GM21717 (cell line): ENCODE results near the gene INTS11.

Source experiments
- ATAC-seq: cut with Tn5 transposase; IDR thresholded peaks from one replicate; pipeline ENCODE4 v1.9.1; 2021; ENCODE audit warnings: mild to moderate bottlenecking, moderate library complexity; ENCODE audit not compliant: unreplicated experiment

The INTS11 gene

DNA sequence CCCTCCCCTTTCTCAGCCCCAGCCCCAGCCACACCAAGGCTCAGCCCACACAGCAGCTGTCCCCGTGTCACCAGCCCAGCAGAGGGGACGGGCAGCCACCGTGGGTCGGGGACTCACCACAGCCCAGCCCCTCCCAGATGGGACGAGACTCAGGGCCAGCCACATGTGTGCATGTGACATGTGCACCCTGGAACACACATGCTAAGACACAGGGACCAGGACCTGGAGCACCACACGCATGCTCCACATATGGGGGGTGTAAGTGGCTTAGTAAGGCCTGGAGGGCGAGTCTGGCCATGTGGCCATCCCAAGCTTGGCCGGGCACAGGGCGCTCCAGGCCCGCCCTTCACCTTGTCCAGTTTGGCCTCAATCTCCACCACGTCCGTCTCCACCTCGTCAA lies 20.7 kb downstream of the INTS11 start:
- no peak for ATAC-seq

GRCh38 chr1:1302951-1303509 lies 21.4 kb downstream of the INTS11 start:
- no peak for ATAC-seq

- ATAC-seq: no peak
These were observed 22.4 kb downstream of the INTS11 start for GRCh38 chr1:1302006-1302430.

DNA sequence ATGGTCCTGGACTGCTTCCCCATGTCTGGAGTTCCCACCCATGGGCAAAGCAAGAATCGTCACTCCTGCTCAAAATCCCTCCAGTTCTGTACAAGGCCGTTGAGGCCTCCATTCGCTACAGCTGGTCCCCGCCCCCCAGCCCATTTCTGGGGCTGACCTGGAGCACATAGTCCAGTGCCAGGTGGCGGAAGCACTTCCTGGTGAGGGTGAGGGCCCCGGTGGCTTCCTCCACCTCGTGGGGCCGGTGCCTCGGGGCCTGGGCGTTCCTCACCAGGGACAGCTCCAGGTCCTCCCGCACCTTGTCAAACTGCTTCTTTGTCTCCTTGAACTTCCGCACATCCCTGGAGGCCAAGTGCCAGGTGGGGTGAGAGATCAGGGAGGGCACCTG lies 24.1 kb downstream of the INTS11 start:
- ATAC-seq: no peak

- ATAC-seq: no peak
These were observed 24.6 kb downstream of the INTS11 start for GRCh38 chr1:1299686-1300351.

GRCh38 chr1:1298861-1299685 lies 25.4 kb downstream of the INTS11 start:
- ATAC-seq: no peak

- ATAC-seq: no peak
These were observed 26.5 kb downstream of the INTS11 start for GRCh38 chr1:1297802-1298424.

DNA sequence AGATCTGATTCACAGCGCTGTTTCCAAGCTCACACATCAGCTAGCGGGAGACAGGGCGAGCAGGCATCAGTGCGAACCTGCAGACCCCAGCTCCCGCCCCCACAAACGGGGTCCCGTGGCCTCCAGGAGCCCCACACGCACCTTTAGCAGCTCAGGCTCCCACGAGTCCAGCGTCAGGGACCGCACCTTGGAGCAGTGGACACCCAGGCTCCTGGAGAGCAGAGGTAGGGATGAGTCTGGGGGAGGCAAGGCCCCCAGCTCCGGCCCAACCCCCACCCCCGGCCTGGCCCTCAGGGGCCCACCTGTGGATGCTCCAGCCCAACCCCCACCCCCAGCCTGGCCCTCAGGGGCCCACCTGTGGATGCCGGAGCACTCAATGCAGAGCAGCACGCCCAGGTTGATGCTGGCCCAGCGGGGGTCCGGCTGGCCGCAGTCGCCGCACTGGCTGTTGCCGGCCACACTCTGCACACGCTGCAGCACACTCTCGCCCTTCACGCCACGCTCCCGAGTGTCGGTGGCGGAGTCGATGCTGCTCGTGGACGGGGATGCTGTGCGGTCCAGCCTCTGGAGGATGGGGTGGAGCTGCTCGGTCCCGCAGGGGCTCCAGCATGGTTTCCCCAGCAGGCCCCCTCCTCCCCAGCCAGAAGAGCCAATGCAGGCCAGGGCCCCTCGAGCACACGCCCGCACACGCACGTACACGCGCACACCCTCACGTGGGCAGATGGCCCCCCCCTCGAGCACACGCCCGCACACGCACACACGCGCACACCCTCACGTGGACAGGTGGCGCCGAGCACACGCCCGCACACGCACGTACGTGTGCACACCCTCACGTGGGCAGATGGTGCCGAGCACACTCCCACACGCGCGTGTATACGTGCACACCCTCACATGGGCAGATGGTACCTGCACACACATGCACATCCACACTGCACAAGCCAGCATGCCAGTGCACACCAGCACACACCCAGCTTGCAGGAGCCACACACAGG lies 28.1 kb downstream of the INTS11 start:
- ATAC-seq: no peak

DNA sequence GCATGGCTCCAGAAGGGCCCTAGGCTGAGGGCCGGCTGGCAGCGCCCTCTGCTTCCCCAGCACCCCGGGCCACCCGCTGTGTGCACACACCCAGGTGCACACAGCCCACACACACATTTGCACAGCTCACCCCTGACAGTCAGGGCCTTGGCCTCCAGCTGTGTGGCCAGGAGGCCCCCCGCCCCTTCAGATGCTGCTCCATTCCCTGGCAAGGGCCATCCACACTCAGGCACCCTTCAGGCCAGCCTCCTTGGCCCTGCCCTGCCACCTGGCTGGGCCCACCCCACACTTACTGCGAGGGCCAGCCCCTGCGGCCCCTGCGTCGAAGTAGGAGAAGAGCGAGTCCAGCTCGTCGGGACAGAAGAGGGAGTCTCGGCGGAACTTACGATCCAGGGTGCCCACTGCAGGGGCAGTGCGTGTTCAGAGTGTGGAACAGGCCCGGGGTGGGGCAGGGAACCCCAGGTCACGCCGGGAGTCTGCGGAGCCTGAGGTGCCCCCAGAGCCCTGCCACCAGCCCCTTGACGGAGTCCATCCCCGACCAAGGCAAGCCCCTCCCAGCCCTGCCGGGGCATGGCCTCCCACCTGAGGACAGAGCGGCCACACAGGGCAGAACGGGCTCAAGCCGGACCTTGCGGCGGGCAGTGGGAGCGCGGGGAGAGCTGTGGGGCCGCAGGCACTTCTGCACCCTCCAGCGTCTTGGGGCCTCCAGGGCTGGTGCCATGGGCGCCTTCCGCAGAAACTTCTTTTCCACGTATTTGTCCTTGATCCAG lies 29.1 kb downstream of the INTS11 start:
- no peak for ATAC-seq

DNA sequence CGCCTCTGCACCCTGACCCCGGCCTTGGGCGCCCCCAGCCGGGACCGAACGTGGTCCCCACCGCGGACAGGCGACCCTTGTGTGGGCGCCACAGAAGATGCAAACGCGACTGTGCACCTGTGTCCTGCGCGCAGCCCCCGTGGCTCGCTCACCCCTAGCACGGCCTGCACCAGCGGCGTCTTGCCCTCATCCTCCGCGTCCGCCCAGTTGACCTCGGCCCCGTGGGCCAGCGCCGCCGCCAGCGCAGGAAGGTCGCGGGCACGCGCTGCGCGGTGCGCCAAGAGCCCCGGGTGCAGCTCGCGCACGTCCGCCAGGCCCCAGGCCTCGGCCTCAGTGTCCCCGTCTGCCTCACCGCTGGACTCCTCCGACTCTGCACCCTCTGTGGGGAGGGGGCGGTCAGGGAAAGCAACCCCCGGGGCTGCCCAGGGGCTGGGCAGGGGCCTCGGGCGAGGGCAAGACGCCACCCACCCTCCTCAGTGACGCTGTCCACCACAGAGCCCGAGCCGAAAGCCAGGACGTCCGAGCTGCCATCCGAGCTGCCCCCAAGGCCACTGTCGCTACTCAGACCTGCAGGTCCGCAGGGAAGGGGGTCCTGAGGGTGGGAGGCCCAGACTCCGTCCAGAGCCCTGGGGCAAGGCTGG lies 30.1 kb downstream of the INTS11 start:
- no peak for ATAC-seq

DNA sequence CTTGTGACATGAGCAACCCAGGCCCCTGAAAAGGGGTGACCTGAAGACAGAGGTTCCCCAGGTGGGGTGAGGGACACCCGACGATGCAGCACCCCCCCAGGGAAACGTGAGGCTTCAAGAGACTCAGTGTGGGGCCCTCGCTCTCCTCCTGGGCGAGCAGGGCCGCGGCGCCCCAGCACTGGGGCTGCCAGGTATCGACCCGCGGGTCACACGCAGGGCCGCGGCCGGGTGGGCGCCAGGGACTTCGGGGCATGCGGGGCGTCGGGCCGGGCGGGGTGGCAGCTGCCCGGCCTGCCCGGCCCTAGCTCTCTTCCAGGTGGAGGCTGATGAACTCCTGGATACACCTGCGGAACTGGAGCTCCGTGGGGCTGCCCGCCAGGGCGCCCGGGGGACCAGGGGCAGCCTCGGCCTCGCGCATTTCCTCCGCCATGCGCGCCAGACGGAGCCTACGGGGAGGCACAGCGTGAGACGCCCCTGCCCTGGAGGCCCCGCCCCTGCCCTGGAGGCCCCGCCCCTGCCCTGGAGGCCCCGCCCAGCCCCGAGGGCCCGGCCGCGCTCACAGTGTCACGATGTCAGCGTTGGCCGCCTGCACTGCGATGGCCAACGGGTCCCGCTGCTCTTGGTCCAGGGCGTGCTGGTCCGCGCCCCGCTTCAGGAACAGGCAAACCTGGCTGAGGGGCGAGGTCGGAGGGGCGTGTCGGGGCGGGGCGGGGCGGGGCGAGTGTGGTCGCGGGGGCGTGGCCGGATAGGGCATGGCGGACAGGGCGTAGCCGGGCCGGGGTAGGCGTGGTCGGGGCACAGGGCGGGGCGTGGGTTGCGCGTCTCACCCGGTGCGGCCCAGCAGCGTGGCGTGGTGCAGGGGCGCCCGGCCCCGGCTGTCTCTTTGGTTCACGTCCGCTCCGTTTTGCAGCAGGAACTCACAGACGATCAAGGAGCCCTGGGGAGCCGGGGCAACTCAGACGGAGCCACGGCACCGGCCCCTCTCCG lies 30.9 kb downstream of the INTS11 start:
- ATAC-seq: no peak

- ATAC-seq: no peak
These were observed 31.6 kb downstream of the INTS11 start for GRCh38 chr1:1292851-1293250.

DNA sequence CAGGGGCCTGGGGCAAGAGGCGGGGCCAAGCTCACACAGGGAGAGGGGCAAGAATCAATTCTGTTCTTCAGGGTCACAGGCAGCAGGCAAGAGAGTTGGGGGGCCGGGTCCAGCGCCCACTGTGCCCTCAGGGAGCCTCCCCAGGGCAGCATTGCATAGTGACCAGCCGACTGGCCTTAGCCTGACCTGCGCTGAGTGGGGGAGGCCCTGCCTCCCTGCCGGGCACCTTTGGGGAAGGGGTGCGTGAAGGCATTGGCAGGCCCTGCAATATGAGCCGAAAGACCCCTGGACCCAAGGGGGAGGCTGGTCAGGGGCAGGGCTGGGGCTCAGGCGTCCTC lies 32.0 kb downstream of the INTS11 start:
- ATAC-seq: no peak

DNA sequence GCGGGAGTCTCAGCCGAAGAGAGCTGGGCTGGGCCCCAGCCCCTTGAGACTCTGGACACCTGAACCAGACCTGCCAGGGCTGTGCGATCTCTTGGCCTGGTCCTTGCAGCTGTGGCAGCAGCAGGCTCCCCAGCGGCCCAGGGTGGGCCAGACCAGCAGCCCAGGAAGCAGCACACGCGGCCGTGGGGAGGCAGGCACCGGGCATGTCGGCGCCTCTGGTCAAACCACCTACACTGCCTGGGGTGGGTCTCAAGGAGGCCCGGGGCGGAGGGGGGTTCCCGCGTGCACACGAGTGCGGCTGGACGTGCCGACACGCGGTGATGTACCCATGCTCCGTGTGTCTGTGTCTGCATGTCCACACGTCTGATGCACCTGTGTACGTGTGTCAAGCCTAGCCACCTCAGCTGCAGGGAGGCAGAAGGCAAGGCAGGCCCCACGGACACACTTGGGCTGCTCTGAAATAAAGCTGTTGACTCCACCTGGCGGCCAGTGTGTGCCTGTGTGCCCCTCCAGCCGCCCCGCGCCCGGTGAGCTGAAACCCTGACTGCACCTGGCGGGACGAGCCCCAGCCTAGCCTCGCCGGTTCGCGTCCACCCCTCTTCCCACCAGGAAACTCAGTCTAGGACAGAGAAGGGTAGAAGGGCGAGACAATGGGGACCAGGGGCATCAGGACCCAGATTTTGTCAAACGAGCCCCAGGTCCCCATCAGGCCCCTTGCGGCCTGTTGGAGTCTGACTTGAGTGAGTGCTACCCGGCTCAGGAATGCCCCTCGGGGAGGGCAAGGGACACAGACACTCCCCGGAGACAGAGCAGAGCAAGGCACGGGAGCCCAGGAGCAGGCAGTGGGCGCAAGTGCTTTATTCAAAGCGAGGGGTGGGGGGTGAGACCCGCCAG lies 32.7 kb downstream of the INTS11 start:
- no peak for ATAC-seq

GRCh38 chr1:1291023-1291528 lies 33.4 kb downstream of the INTS11 start:
- ATAC-seq: no peak

DNA sequence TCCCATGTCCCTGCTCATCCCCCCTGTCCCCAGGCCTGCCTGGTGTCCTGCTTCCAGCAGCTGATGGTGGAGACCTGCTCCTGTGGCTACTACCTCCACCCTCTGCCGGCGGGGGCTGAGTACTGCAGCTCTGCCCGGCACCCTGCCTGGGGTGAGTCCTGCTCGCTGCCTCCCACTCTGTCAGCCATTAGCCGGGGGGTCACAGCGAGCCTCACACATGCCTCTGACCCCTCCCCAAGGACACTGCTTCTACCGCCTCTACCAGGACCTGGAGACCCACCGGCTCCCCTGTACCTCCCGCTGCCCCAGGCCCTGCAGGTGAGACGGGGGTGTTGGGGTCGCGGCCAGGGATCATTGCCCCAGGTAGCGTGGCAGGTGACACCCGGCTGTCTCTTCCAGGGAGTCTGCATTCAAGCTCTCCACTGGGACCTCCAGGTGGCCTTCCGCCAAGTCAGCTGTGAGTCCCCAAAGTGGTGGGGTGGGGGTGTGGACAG lies 34.2 kb downstream of the INTS11 start:
- no peak for ATAC-seq
